SK-N-SH treated with all-trans-retinoic acid at 6 μM for 48 hours (cell line): ENCODE data around the gene CCDC88A.

ENCODE experiments used
- ARNTL ChIP-seq: fragments of 450-650 bp; formaldehyde crosslinking; IDR thresholded peaks from 2 replicates; pipeline ENCODE4 v1.5.0; 2020; ENCODE audit warnings: low read depth, mild to moderate bottlenecking, moderate library complexity, borderline replicate concordance
- RARB ChIP-seq: fragments of 250-450 bp; sonication (Bioruptor Pico); IDR thresholded peaks from 2 replicates; pipeline ENCODE4 v1.8.0; 2021; ENCODE audit warnings: mild to moderate bottlenecking, moderate library complexity
- SNAI2 ChIP-seq: fragments of 250-450 bp; sonication (Bioruptor Pico); IDR thresholded peaks from 2 replicates; pipeline ENCODE4 v1.5.0; 2020; ENCODE audit warnings: mild to moderate bottlenecking, moderate library complexity
- ZNF8 ChIP-seq: fragments of 450-650 bp; formaldehyde crosslinking; IDR thresholded peaks from 2 replicates; pipeline ENCODE4 v1.5.0; 2020; ENCODE audit warnings: mild to moderate bottlenecking, moderate library complexity
- TF ChIP-seq, protein P1 (sequence below): fragments of 250-450 bp; sonication (Bioruptor Pico); IDR thresholded peaks from 2 replicates; pipeline ENCODE4 v1.5.0; 2020; ENCODE audit warnings: mild to moderate bottlenecking, moderate library complexity
- TF ChIP-seq, protein P2 (sequence below): fragments of 250-450 bp; sonication (Bioruptor Pico); IDR thresholded peaks from 2 replicates; pipeline ENCODE4 v1.8.0; 2020; ENCODE audit warnings: mild to moderate bottlenecking, moderate library complexity, borderline replicate concordance

DNA sequence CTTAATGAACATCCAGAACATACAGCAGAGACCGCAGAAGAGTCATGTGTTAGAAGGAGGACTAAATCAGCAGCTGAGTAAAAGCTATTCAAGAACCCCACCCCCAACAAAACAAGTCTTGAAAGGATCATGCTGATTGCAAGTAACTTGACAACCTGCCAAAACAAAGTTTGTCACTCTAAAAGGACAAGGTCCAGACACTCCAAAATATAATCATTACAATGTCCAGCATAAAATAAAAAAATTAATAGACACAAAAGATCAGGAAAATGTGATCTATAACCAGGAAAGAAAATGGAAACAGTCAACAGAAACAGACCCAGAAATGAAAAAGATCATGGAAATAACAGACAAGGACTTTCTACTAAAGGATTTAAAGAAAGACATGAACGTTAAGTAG lies 28.5 kb downstream of the CCDC88A start:
- TF ChIP-seq ARNTL (CRISPR knock-in tag): no peak
- TF ChIP-seq, protein P1, sequence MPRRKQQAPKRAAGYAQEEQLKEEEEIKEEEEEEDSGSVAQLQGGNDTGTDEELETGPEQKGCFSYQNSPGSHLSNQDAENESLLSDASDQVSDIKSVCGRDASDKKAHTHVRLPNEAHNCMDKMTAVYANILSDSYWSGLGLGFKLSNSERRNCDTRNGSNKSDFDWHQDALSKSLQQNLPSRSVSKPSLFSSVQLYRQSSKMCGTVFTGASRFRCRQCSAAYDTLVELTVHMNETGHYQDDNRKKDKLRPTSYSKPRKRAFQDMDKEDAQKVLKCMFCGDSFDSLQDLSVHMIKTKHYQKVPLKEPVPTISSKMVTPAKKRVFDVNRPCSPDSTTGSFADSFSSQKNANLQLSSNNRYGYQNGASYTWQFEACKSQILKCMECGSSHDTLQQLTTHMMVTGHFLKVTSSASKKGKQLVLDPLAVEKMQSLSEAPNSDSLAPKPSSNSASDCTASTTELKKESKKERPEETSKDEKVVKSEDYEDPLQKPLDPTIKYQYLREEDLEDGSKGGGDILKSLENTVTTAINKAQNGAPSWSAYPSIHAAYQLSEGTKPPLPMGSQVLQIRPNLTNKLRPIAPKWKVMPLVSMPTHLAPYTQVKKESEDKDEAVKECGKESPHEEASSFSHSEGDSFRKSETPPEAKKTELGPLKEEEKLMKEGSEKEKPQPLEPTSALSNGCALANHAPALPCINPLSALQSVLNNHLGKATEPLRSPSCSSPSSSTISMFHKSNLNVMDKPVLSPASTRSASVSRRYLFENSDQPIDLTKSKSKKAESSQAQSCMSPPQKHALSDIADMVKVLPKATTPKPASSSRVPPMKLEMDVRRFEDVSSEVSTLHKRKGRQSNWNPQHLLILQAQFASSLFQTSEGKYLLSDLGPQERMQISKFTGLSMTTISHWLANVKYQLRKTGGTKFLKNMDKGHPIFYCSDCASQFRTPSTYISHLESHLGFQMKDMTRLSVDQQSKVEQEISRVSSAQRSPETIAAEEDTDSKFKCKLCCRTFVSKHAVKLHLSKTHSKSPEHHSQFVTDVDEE (CRISPR knock-in tag): no peak
- no peak for TF ChIP-seq SNAI2 (CRISPR knock-in tag)
- no peak for TF ChIP-seq ZNF8
- no peak for TF ChIP-seq RARB (CRISPR knock-in tag)
- TF ChIP-seq, protein P2, sequence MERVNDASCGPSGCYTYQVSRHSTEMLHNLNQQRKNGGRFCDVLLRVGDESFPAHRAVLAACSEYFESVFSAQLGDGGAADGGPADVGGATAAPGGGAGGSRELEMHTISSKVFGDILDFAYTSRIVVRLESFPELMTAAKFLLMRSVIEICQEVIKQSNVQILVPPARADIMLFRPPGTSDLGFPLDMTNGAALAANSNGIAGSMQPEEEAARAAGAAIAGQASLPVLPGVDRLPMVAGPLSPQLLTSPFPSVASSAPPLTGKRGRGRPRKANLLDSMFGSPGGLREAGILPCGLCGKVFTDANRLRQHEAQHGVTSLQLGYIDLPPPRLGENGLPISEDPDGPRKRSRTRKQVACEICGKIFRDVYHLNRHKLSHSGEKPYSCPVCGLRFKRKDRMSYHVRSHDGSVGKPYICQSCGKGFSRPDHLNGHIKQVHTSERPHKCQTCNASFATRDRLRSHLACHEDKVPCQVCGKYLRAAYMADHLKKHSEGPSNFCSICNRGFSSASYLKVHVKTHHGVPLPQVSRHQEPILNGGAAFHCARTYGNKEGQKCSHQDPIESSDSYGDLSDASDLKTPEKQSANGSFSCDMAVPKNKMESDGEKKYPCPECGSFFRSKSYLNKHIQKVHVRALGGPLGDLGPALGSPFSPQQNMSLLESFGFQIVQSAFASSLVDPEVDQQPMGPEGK (CRISPR knock-in tag): no peak
